Left kidney (tissue), 2 donors: ENCODE data around the gene NRIP1. TPM values are rescaled to one million over a fixed set of nuclear protein-coding genes. Genes with fewer than 3 reads are reported as not detected.
"Not testable (repeated sequence)": the region's sequence is repeated elsewhere in the genome, so short reads cannot be mapped to it uniquely, and the experiment has no call there.

Experiments used
- DNase-seq: peaks from one replicate; pipeline ENCODE4 v3.0.0-alpha.2; 2013
- polyA plus RNA-seq: library from polyadenylated mRNA; unstranded; fragments of 120-200 nt; gene quantifications from one replicate; pipeline ENCODE4 v1.2.1, GENCODE V29; 2013; ENCODE audit not compliant: insufficient read length

The NRIP1 gene
- polyA plus RNA-seq, 1 donor, result 64.6 TPM

DNA sequence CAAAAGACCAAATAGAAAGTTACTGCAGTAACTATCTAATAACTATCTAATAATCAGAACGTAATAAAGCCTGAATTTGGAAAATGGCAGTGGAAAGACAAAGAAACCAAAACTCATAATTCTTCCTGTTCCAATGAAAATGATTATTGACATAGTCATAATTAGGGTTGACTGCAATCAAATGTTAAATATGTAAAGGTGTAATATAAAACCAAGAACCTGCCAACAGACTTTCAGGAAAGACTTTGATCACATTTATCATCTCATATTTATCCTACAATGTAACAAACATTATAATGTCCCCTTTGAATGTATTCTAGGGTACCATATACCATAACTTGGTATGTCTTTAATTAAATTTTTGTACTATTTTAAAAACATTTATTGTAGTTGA, 26.9 kb downstream of the NRIP1 start:
- DNase-seq, result no peak

DNA sequence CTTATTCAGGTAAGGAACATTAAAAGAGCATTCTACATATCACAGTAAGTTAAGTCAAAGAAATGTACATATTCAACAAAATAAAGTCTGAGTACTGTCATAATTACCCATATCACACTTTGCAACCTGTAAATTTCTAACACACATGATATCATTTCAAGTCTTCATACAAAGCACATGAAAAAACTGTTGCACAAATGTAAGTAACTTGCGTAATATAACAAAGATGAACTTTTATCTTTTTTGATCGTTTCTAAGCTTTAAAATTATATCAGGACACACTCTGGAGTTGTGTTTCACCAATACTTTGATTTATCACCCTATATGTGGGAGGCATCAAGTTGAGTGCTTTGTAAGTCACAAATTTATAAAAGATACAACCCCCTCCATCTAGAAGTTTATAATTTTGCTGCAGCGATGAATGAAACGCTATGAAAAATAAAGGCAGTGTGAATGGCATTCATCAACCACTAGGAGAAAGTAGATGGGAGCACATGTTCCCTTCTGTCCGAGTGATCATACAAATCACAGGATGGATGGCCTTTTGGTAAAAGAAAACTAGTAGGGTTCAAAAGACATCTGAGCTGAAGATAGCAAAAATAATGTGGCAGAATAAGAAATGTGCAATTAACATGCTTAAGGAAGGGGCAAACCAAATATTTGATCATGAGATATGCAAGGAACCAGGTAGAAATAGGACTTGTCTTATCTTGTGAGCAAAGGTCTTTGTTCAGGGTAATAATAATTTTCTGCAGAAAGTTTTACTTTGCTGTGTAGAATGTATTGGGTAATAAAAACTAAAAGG, 27.5 kb downstream of the NRIP1 start:
- DNase-seq, result no peak

DNA sequence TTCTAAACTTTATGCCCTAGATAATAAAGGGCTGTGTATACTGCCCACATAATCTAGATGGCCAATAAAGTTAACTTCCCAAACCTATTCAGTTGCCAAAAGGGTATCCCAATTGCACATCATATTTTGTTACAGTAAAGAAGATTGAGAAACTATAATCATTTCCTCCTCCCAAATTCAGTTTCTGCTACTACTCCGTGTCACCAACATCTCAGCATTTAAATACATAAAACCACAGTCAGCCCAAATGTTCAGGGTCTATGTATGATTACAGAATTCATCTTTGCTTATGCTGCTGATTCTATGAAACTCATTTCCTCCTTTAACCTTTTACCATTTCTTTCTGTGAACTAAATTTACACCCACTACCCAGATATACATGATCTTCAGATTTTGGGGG, 28.6 kb downstream of the NRIP1 start:
- DNase-seq, result no peak

DNA sequence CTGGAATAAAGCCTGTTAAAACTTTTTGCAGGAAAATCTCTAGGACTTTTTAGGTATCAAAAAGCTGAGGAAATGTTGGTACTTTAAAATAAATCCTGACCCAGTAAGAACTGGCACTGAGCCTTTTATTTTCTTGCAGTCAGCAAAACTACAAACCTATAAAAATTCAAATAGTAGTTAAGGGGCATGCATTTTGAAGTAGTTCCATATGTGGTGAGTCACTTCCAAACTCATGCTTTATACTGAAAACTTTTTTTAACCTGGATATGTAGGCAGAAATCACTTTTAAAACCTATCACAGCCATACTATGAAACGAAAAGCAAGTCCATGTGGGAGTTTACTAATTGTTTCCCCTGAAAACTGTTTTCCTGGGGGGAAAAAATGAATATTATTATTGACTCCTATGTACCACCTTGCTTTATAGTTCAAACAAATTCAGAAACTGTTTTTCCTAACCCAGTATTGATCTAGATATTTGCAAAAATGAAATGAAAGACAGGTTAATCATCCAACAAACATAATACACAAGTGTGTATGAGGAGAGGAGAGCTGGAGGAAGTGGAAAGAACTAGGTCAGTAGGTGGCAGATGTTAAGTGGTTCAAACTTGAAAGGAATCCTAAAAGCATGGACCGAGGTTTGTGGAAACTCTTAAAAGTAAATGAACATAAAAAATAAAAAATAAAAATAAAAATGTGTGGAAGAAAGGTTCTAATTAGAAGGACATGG, 30.5 kb downstream of the NRIP1 start:
- no peak for DNase-seq

DNA sequence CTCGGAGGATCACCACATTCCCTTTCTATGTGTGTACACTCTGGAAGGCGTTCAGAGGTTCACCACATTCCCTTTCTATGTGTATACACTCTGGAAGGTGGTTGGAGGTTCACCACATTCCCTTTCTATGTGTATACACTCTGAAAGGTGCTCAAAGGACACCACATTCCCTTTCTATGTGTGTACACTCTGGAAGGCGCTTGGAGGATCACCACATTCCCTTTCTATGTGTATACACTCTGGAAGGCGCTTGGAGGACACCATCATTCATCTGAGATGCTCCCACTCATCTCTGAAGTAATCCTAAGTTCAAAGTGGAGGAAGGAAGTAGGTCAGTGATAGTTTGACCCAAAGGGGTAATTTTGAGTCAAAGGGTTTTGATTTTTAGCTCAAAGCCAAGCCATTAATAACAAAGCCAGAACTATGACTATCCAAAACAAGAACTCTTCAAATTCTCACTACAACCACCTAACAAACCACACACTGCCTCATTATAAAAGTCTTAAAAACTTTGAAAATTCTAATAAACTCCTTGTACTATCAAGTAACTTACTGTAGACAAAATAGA, 32.9 kb downstream of the NRIP1 start:
- DNase-seq, result no peak

DNA sequence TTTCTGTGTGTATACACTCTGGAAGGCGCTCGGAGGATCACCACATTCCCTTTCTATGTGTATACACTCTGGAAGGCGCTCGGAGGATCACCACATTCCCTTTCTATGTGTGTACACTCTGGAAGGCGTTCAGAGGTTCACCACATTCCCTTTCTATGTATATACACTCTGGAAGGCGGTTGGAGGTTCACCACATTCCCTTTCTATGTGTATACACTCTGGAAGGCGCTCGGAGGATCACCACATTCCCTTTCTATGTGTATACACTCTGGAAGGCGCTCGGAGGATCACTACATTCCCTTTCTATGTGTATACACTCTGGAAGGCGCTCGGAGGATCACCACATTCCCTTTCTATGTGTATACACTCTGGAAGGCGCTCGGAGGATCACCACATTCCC, 33.4 kb downstream of the NRIP1 start:
- DNase-seq, result not testable (repeated sequence)

DNA sequence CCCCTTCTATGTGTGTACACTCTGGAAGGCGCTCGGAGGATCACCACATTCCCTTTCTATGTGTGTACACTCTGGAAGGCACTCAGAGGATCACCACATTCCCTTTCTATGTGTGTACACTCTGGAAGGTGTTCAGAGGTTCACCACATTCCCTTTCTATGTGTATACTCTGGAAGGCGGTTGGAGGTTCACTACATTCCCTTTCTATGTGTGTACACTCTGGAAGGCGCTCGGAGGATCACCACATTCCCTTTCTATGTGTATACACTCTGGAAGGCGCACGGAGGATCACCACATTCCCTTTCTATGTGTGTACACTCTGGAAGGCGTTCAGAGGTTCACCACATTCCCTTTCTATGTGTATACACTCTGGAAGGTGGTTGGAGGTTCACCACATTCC, 33.9 kb downstream of the NRIP1 start:
- not testable (repeated sequence) for DNase-seq

DNA sequence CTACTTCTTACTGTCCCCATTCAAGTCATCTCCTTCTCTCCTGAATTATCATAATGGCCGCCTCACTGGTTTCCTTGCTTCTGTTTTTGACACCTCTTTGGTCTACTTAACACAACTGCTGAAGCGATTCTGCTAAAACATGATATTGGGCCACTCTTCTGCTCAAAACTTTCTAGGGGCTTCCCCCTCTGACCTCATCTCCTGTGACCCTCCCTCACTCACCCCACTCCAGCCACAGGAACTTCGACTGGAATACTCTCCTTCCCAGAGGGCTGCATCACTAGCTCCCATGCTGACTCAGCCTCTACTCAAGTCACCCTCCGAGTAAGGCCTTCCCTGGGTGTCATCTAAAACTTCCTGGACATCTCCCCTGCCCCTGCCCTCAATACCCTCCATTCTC, 35.7 kb downstream of the NRIP1 start:
- DNase-seq, result no peak

DNA sequence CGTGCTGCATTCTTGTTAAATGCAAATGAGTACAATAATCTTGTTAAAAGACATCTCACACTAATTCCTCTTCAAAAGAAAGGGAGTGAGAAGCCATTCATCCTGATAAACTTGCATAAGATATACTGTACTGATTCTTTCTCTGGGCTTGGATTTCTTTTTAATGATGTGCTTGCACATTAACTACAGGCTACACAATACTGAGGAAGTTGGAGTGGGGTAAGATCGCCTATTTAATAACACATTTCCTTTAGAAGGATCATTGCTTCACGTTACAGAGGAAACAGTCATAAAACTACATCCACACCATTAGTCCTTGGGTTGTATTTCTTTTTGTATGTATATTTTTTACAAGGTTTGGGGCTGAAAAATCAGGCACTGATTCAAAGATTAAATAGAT, 36.6 kb downstream of the NRIP1 start:
- no peak for DNase-seq

DNA sequence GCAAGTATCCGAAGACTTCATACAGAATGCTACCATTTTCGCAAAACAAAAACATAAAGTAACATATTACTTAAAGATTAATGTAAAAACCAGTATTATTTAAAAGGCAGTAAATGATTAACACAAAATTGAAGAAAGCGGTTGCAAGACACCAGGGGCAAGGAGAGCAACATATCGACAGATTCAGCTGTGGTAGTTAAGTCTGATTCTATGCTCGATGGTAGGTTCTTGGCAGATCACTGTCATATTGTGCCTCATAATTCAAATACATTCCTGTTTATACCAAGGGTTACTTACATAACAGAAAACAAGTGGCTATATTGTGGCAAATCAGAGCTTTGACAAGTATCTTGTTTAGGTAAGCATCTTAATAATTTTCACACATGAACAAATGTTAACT, 37.7 kb downstream of the NRIP1 start:
- DNase-seq, result no peak

DNA sequence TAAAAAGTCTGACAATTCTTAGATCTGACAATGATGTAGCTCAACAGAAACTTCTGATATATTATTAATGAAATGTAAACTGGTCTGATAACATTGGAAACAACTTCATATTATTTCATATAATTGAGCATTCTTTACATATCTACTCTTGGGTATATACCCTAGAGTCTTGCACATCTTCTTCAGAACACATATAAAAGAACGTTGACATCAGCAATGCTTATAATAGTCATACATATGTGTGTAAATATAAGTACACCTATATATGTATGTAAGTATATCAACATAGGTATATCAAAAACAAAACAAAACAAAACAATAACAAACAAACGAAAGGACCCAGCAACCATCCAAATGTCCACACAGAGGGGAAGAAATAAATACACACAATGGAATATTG, 38.4 kb downstream of the NRIP1 start:
- no peak for DNase-seq

DNA sequence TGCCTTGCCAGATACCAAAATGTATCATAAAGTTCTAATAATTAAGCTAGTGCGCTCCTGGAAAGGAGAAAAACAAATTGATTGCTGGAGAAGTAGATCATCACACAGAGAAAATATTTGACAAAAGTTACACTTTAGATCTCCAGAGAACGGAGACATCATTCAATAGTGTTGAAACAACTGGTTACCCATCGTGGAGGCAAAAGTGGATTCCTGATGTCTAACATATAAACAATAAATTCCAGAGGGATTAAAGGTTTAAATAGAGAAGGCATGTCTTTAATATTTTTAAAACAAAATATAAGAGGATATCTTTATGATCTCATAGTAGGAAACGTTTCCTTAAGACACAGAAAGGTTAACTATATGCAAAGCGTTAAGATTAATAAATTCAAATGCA, 41.0 kb downstream of the NRIP1 start:
- no peak for DNase-seq

DNA sequence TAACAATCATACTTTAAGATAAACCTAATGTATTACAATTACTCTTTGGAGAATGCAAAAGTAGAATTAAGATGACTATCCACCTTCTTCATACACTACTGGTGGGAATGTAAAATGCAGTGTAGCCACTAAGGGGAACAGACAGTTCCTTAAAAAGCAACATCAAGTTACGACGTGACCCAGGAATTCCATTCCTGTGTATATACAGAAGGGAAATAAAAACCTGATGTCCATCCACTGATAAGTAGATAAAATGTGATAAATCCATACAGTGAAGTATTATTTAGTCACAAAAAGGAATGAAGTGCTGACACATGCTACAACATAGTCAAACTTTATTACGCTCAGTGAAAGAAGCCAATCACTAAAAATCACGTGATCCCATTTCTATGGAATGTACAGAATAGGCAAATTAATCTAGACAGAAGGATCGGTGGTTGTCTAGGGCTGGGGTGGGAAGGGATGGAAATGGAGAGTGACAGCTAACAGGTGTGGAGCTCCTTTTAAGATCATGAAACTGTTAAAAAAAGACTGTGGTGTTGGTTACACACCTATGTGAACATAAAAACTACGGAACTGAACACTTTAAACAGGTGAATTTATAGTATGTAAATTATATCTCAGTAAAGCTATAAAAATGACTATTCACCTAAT, 42.1 kb downstream of the NRIP1 start:
- no peak for DNase-seq

DNA sequence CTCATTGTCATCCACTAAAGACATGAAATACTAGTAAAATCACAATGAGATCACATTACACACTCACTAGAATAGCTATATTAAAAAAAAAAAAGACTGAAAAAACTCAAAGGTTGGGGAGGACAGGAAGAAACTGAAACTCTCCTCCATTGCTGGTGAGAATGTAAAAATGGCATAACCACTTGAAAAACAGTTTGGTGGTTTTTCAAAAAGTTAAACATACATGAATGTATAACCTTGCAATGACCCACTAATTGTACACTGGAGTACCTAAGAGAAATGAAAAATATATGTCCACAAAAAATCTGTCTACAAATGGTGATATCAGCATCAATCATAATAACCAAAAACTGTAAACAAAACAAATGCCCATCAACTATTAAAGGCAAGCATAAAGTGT, 44.0 kb downstream of the NRIP1 start:
- DNase-seq, result no peak

DNA sequence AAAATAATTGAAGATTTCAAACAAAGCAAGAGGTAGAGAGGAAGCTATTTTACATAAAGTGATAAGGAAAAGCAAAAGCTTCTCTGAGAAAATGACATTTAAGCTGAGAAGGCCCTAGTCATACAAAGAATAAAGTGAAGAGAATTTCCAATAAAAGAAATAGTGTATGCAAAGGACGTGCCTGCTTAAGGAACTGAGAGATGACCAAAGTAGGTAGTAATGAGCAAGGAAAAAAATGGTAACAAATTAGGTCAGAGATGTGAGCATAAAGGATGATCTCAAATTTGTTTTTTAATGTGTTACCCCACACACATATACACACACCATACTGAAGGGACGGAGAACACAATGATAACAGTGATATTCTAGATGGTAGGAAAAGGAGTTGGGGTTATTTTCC, 46.4 kb downstream of the NRIP1 start:
- DNase-seq, result no peak

DNA sequence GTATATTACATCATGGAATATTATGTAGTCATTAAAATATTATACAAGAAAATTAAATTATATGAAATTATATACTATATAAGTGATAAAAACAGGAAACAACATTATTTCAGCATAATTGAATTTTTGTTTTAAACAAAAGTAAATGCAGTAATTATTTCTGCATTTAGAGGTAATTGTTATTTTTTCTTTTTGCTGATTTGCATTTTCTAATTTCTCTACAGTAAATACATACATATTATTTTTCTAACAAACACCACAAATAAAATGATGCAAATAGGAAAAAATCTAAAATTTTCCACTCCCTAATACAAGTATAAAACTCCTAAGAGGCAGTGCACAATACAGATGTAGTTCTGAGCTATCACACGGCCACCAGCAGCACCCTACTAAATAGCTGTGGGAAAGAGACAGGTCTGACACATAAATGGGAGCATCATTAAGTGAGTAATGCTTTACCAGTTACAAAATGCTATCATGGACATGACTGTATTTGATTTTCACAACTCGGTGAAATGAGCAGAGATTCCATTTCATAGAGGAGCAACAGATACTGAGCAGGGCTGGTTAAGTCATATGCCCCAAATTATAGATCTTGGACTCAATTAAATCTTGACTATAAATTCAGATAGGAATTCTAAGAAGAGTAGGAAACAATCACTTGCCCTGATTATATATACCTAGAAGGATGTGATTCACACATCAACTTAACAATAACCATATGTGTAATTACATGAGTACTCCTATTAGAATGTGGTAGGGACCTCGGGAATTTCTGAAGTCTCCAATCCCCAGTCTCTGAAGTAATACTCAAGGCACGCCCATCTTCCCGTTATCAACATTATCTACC, 49.0 kb downstream of the NRIP1 start:
- no peak for DNase-seq

DNA sequence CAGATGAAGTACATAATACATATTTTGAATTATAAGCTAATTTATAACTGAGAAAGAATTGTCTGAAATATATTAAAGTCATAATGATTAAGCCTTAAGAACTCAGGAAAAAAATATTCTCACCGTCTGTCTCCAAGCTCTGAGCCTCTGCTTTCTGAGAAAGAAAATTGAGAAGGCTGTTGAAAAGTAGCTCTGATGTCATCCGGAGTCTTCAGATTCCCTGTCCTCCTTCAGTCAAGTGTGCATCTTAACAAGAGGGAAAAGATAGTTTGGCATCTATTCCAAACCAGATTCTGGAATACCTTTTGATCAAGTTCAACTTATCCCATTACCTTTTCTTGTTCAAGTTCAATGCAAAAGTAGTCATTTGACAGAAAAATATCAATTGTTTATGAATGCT, 50.6 kb downstream of the NRIP1 start:
- DNase-seq, result no peak

DNA sequence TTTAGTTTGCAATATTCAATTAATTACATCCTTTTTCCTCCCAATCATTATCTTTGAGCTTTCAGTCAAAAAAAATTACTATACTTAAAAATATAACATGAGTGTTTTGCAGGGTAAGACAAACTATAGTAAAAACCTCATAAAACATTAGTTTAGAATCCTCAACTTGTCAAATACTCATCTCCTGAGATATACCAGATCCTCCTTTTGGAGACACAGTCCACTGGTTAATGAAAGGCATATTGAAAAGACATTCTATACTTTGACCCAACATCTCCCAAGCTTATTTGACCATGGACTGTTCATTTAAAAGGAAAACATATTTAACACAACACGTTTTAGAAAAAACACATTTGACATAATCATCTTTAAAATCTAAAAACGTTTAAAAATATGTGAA, 52.8 kb downstream of the NRIP1 start:
- DNase-seq, result no peak

DNA sequence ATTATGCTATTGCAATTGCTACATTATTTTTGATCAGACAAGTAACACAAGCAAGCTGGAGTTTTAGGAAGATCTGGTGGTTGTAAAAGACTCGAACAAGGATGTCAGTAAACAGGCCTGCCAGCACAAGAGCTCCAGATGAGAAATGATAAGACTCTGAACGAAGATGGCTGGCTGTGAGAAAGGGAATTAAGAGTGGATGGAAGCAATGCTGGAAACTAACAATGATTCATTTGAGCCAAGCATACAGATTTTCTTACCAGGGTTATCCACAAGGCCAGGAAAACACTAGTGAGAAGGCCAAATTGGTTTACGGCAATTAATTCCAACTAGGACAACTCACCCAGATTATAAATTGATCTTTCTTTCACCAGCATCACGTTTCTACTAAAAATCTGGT, 54.2 kb downstream of the NRIP1 start:
- DNase-seq, result no peak

DNA sequence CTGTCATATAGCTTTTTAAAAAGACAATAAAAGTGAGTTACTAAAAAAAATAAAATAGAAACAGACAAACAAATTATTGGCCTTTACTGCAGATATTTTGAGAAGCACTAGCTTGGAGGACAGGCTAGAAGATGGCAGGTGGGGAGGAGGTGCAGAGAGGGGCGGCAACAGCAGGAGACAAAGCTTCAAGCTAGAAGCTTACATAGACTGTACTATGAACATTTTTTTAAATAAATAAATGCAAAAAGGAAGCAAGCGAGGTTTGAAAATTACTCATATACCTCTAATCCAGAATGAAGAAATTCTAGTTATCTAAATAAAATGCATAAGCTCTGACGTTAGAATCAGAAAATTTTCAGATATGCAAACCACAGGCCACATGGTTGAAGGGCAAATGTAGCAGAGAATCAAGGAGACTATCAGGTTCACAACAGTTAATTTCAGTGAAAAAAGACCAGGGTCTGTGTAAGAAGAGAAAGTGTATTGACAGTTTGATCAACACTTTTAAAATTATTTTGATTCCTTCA, 54.9 kb downstream of the NRIP1 start:
- no peak for DNase-seq

DNA sequence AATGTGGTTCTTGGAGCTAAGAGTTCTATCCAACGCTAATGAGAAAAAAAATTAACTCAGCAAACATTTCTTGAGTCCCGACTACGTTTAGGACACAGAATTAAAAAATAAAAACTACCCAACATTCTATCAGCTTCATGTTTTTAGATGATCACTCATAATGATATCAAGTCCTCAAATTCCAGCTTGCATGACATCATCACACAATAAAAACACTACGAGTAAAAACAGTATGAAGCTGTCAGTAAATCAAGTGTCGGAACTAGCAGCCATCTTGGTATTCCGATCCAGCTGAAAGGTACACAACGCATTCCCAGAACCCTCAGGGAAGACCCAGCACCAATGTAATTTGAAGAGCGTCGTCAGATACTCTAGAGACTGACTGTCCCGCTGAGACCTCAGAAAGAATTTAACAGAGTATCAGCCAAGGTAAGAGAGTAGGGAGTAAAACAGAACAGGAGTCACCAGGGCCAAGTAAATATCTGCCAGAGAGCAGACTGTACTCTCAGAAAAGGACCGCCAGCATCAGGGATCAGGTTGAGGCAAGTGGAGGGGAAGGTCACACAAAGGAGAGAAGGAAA, 57.0 kb downstream of the NRIP1 start:
- DNase-seq, result no peak
